ENCODE measurements around the gene CGNL1.

The CGNL1 gene

GRCh38 chr15:57526615-57527014, 150.3 kb downstream of the CGNL1 start:
- Histone ChIP-seq H3K27ac (no peak overlapping the region), H3K4me3 (IDR thresholded peaks at IDR 0.05; ENCODE audit: insufficient read depth, low read depth, low read length) (no peak overlapping the region), H2AFZ (ENCODE audit: low read depth) (no peak overlapping the region), H4K20me1 (ENCODE audit: insufficient read depth) (no peaks in the 10 kb centered on the region), H3K27me3 (ENCODE audit: insufficient read depth, low read depth) (no peaks in the 10 kb centered on the region), H3K9ac (no peak overlapping the region), H3K79me2 (ENCODE audit: insufficient read depth, low read depth) (no peaks in the 10 kb centered on the region), H3K4me2 (no peak overlapping the region), H3K4me1 (ENCODE audit: low read depth, poor library complexity, severe bottlenecking) (no peaks in the 10 kb centered on the region), H3K36me3 (ENCODE audit: insufficient read depth) (no peaks in the 10 kb centered on the region)
- TF ChIP-seq CTCF (conservative IDR thresholded peaks at IDR 0.05; ENCODE audit: low read depth, low read length), result no peak

- no peaks in the 10 kb centered on the region for H4K20me1 ChIP-seq (ENCODE audit: insufficient read depth)
- H2AFZ ChIP-seq (ENCODE audit: low read depth), result peak overlapping the region; percentile 29; the same call in 1 of the 2 replicates
- H3K4me3 ChIP-seq (IDR thresholded peaks at IDR 0.05; ENCODE audit: insufficient read depth, low read depth, low read length), result no peak overlapping the region
Measured at GRCh38 chr15:57527382-57528091, 151.2 kb downstream of the CGNL1 start.

GRCh38 chr15:57528940-57529565, 152.7 kb downstream of the CGNL1 start:
- no peak for TF ChIP-seq CTCF (conservative IDR thresholded peaks at IDR 0.05; ENCODE audit: low read depth, low read length)
- H3K4me1 ChIP-seq (ENCODE audit: low read depth, poor library complexity, severe bottlenecking), result no peaks in the 10 kb centered on the region
- H3K79me2 ChIP-seq (ENCODE audit: insufficient read depth, low read depth), result no peaks in the 10 kb centered on the region
- no peaks in the 10 kb centered on the region for H4K20me1 ChIP-seq (ENCODE audit: insufficient read depth)
- H3K4me2 ChIP-seq, result no peak overlapping the region
- no peaks in the 10 kb centered on the region for H3K36me3 ChIP-seq (ENCODE audit: insufficient read depth)
- no peak overlapping the region for H2AFZ ChIP-seq (ENCODE audit: low read depth)
- H3K27ac ChIP-seq, result no peak overlapping the region
- no peaks in the 10 kb centered on the region for H3K27me3 ChIP-seq (ENCODE audit: insufficient read depth, low read depth)
- H3K4me3 ChIP-seq (IDR thresholded peaks at IDR 0.05; ENCODE audit: insufficient read depth, low read depth, low read length), result no peak overlapping the region
- H3K9ac ChIP-seq, result no peak overlapping the region

More at GRCh38 chr15:57527382-57528091, 151.2 kb downstream of the CGNL1 start:
- no peaks in the 10 kb centered on the region for H3K27me3 ChIP-seq (ENCODE audit: insufficient read depth, low read depth)
- no peaks in the 10 kb centered on the region for H3K4me1 ChIP-seq (ENCODE audit: low read depth, poor library complexity, severe bottlenecking)
- TF ChIP-seq CTCF (conservative IDR thresholded peaks at IDR 0.05; ENCODE audit: low read depth, low read length), result peak; percentile 70
- no peaks in the 10 kb centered on the region for H3K79me2 ChIP-seq (ENCODE audit: insufficient read depth, low read depth)
- no peak overlapping the region for H3K27ac ChIP-seq
- H3K4me2 ChIP-seq, result no peak overlapping the region
- no peak overlapping the region for H3K9ac ChIP-seq
- H3K36me3 ChIP-seq (ENCODE audit: insufficient read depth), result no peaks in the 10 kb centered on the region

GRCh38 chr15:57529748-57530147, 153.4 kb downstream of the CGNL1 start:
- H3K27ac ChIP-seq, result no peak overlapping the region
- H3K4me3 ChIP-seq (IDR thresholded peaks at IDR 0.05; ENCODE audit: insufficient read depth, low read depth, low read length), result no peak overlapping the region
- no peak overlapping the region for H3K9ac ChIP-seq
- no peaks in the 10 kb centered on the region for H3K4me1 ChIP-seq (ENCODE audit: low read depth, poor library complexity, severe bottlenecking)
- no peaks in the 10 kb centered on the region for H3K27me3 ChIP-seq (ENCODE audit: insufficient read depth, low read depth)
- no peak overlapping the region for H3K4me2 ChIP-seq
- no peak overlapping the region for H2AFZ ChIP-seq (ENCODE audit: low read depth)
- no peak for TF ChIP-seq CTCF (conservative IDR thresholded peaks at IDR 0.05; ENCODE audit: low read depth, low read length)
- no peaks in the 10 kb centered on the region for H3K36me3 ChIP-seq (ENCODE audit: insufficient read depth)
- H3K79me2 ChIP-seq (ENCODE audit: insufficient read depth, low read depth), result no peaks in the 10 kb centered on the region
- H4K20me1 ChIP-seq (ENCODE audit: insufficient read depth), result no peaks in the 10 kb centered on the region

Measured in KMS-11 (cell line).